Measurements from ENCODE around the gene LKAAEAR1. TPM values are rescaled to one million over a fixed set of nuclear protein-coding genes. Genes with fewer than 3 reads are reported as not detected.
"Not testable (repeated sequence)": the region's sequence is repeated elsewhere in the genome, so short reads cannot be mapped to it uniquely, and the experiment has no call there.

Gene LKAAEAR1
- total RNA-seq, 1 donor from 2014 or later = not detected

DNA sequence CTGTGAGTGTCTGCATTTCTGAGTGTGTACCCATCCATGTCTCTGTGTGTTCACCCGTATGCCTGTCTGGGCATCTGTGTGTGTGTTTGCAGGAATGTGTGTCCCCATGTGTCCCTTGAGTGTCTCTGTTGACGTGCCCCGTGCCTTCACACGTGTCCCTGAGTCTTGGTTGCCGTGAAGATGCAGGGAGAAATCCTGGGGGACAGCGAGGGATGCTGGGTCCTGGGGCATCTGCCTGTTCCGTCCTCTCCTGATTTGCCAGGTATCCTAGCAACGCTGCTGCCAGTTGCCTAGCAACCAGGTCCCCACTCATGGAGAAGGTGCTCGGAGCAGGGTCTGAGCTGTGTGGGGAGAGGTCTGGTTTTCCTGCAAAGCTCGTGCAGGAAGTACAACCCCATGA, 6.0 kb upstream of the LKAAEAR1 start:
- no peaks in the 10 kb centered on the region for H3K9me3 Mint-ChIP-seq
- H3K36me3 Mint-ChIP-seq (ENCODE audit: low read depth) = no peaks in the 10 kb centered on the region
- peaks cover 51% of the 10 kb centered on the region for H3K27me3 Mint-ChIP-seq (ENCODE audit: low read depth)
- H3K4me1 Mint-ChIP-seq = peaks cover 15% of the 10 kb centered on the region
- peak overlapping the region; percentile 41 for H3K4me3 Mint-ChIP-seq
- DNase-seq (ENCODE audit: low read depth, low spot score) = no peak
- no peak overlapping the region for H3K27ac Mint-ChIP-seq (ENCODE audit: unreplicated experiment)
- TF ChIP-seq, protein P1, sequence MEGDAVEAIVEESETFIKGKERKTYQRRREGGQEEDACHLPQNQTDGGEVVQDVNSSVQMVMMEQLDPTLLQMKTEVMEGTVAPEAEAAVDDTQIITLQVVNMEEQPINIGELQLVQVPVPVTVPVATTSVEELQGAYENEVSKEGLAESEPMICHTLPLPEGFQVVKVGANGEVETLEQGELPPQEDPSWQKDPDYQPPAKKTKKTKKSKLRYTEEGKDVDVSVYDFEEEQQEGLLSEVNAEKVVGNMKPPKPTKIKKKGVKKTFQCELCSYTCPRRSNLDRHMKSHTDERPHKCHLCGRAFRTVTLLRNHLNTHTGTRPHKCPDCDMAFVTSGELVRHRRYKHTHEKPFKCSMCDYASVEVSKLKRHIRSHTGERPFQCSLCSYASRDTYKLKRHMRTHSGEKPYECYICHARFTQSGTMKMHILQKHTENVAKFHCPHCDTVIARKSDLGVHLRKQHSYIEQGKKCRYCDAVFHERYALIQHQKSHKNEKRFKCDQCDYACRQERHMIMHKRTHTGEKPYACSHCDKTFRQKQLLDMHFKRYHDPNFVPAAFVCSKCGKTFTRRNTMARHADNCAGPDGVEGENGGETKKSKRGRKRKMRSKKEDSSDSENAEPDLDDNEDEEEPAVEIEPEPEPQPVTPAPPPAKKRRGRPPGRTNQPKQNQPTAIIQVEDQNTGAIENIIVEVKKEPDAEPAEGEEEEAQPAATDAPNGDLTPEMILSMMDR (conservative IDR thresholded peaks at IDR 0.05) = no peak

DNA sequence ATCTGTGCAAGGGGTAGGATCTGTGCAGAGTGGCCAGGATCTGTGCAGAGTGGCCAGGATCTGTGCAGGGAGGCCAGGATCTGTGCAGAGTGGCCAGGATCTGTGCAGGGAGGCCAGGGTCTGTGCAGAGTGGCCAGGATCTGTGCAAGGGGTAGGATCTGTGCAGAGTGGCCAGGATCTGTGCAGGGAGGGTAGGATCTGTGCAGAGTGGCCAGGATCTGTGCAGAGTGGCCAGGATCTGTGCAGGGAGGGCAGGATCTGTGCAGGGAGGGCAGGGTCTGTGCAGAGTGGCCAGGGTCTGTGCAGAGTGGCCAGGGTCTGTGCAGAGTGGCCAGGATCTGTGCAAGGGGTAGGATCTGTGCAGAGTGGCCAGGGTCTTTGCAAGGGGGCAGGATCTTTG, 4.4 kb upstream of the LKAAEAR1 start:
- H3K9me3 Mint-ChIP-seq; H3K27ac Mint-ChIP-seq (ENCODE audit: unreplicated experiment); H3K4me3 Mint-ChIP-seq; H3K36me3 Mint-ChIP-seq (ENCODE audit: low read depth); DNase-seq (ENCODE audit: low read depth, low spot score): not testable (repeated sequence)
- H3K27me3 Mint-ChIP-seq (ENCODE audit: low read depth) = peaks cover 62% of the 10 kb centered on the region
- peaks cover 19% of the 10 kb centered on the region for H3K4me1 Mint-ChIP-seq

DNA sequence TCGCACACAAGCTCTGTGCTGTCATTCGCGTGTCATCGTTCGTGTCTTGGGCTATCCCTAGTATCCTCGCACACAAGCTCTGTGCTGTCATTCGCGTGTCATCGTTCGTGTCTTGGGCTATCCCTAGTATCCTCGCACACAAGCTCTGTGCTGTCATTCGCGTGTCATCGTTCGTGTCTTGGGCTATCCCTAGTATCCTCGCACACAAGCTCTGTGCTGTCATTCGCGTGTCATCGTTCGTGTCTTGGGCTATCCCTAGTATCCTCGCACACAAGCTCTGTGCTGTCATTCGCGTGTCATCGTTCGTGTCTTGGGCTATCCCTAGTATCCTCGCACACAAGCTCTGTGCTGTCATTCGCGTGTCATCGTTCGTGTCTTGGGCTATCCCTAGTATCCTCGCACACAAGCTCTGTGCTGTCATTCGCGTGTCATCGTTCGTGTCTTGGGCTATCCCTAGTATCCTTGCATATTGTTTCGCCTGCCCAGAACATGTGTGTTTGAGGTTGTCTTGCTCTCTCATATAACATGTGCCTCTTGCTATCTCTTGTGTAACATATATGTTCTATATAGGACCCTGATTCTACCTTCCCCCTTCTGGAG, 3.1 kb upstream of the LKAAEAR1 start:
- H3K36me3 Mint-ChIP-seq (ENCODE audit: low read depth) = not testable (repeated sequence)
- peaks cover 18% of the 10 kb centered on the region for H3K4me1 Mint-ChIP-seq

DNA sequence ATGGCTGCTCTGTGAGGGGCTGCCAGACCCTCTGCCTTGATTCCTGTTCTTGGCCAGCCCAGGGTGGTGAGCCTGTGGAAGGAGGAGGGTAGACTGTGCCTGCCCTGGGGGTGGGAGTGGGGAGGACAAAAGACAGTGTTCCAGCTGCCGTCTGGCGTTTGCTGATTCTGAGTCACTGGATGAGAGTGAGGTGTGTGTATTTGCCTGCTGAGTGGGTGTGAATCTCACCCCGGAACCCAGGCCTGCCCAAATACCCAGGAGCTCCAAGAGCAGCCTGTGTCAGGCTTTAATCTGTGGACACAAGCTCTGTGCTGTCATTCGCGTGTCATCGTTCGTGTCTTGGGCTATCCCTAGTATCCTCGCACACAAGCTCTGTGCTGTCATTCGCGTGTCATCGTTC, 2.6 kb upstream of the LKAAEAR1 start:
- TF ChIP-seq, protein P1 (conservative IDR thresholded peaks at IDR 0.05) = no peak
- Mint-ChIP-seq H3K4me3 (no peak overlapping the region), H3K27me3 (ENCODE audit: low read depth) (peaks cover 69% of the 10 kb centered on the region), H3K4me1 (peaks cover 20% of the 10 kb centered on the region), H3K9me3 (no peaks in the 10 kb centered on the region), H3K36me3 (ENCODE audit: low read depth) (no peaks in the 10 kb centered on the region), H3K27ac (ENCODE audit: unreplicated experiment) (no peak overlapping the region)
- DNase-seq (ENCODE audit: low read depth, low spot score) = no peak

More for the DNA sequence above, 3.1 kb upstream of the LKAAEAR1 start:
- H3K27ac Mint-ChIP-seq (ENCODE audit: unreplicated experiment); H3K4me3 Mint-ChIP-seq; H3K9me3 Mint-ChIP-seq; DNase-seq (ENCODE audit: low read depth, low spot score): not testable (repeated sequence)
- H3K27me3 Mint-ChIP-seq (ENCODE audit: low read depth) = peaks cover 67% of the 10 kb centered on the region

DNA sequence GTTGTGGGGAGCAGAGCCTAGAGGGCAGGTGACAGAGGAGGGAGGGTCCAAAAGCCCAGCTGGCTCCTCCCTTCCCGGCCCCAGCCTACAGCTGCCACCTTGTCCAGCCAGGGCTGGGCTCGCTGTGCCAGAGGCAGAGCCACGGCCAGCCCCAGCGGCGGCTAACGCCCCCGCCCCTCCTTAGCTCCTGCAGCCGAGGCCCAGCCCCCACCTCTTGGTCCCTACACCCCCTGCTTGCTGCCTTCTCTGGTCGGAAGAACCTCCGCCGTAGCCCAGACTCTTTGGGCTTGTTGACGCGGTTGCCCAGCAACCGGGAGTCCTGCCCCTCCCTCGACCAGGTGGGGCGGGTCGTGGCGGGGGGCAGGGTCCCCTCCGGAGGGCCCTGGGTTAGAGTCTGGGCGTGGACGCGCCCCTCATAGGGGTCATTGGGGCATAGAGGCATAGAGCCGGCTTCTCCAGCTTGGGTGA, 521 bp upstream of the LKAAEAR1 start:
- Mint-ChIP-seq H3K4me1 (peaks cover 25% of the 10 kb centered on the region), H3K36me3 (ENCODE audit: low read depth) (no peaks in the 10 kb centered on the region), H3K27ac (ENCODE audit: unreplicated experiment) (no peak overlapping the region), H3K4me3 (peak overlapping the region; percentile 88), H3K9me3 (no peaks in the 10 kb centered on the region), H3K27me3 (ENCODE audit: low read depth) (peaks cover 72% of the 10 kb centered on the region)
- DNase-seq (ENCODE audit: low read depth, low spot score) = no peak
- TF ChIP-seq, protein P1 (conservative IDR thresholded peaks at IDR 0.05) = no peak

DNA sequence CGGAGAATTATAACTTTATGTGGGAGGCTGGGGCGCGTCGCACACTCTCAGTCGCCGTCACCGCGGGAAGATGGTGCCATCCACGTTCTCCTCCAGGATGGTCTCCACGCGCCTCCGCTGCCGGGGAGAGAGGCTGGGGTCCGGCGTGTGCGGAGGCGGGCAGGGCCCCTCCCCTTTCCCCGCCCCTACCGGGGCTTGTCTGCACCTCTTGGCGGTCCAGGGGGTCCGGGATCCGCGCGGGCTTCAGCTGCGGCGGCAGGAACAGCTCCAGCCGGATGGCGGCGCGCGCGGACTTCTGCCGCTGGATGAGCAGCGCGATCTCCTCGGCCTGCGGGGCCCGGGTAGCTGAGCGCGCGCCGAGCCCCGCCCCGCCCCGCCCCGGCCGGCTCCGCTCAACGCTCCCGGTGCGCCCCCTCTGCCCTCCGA, 807 bp downstream of the LKAAEAR1 start:
- H3K27me3 Mint-ChIP-seq (ENCODE audit: low read depth) = peaks cover 64% of the 10 kb centered on the region

More for the DNA sequence above, 807 bp downstream of the LKAAEAR1 start:
- H3K4me1 Mint-ChIP-seq = peaks cover 30% of the 10 kb centered on the region
- H3K4me3 Mint-ChIP-seq = peak overlapping the region; percentile 67
- DNase-seq (ENCODE audit: low read depth, low spot score) = peak; percentile 73
- no peak overlapping the region for H3K27ac Mint-ChIP-seq (ENCODE audit: unreplicated experiment)
- no peaks in the 10 kb centered on the region for H3K36me3 Mint-ChIP-seq (ENCODE audit: low read depth)
- TF ChIP-seq, protein P1 (conservative IDR thresholded peaks at IDR 0.05) = peak; percentile 67
- H3K9me3 Mint-ChIP-seq = no peaks in the 10 kb centered on the region

Data from neural crest cell (in vitro differentiated cells).